Cardiac muscle cell (in vitro differentiated cells and primary cell): ENCODE results near the gene ATP8A1. TPM values are rescaled to one million over a fixed set of nuclear protein-coding genes. Genes with fewer than 3 reads are reported as not detected.
A peak's percentile ranks its signal among the peaks of the same experiment; 100 is the strongest.

ENCODE experiments used
- DNase-seq, 2 donors: peaks; one replicate each; pipeline versions ENCODE4 v3.0.0 to v3.0.0-alpha.2; 2010 to 2017; ENCODE audit warnings: low read depth in 1 of 2, low spot score in 1 of 2
- H3K27ac ChIP-seq: fragments of 200-600 bp; sonication (generic); 2 replicates; pipeline ENCODE4 v1.5.1; 2016
- H3K27me3 ChIP-seq: fragments of 200-600 bp; sonication (generic); 2 replicates; pipeline ENCODE4 v1.6.0; 2016; ENCODE audit warnings: control low read depth
- H3K36me3 ChIP-seq: fragments of 200-600 bp; sonication (generic); 2 replicates; pipeline ENCODE4 v1.5.1; 2016; ENCODE audit warnings: control low read depth
- H3K4me1 ChIP-seq: fragments of 200-600 bp; sonication (generic); 2 replicates; pipeline ENCODE4 v1.8.1; 2017; ENCODE audit warnings: low read depth, mild to moderate bottlenecking, mixed run types
- H3K4me3 ChIP-seq: fragments of 200-600 bp; sonication (generic); 2 replicates; pipeline ENCODE4 v1.5.1; 2016; ENCODE audit warnings: mild to moderate bottlenecking
- H3K9me3 ChIP-seq: fragments of 200-600 bp; sonication (generic); 2 replicates; pipeline ENCODE4 v1.5.1; 2017; ENCODE audit warnings: low read depth, mild to moderate bottlenecking, control low read depth
- polyA plus RNA-seq: library from polyadenylated mRNA; unstranded; fragments of >200 nt; fragmentation: Nextera tagmentation; extraction: Ambion mirVana; gene quantifications from 2 replicates; pipeline ENCODE4 v1.2.1, GENCODE V29; 2016
- total RNA-seq: library from RNA; depleted of rRNA; stranded (reverse); fragments of >200 nt; gene quantifications from 2 replicates; pipeline ENCODE4 v1.2.3, GENCODE V29; 2016
- TF ChIP-seq, protein P1 (sequence below): IDR thresholded peaks from 2 replicates; pipeline ENCODE4 v1.5.1; 2012; ENCODE audit warnings: low read depth, mild to moderate bottlenecking, low read length

ATP8A1 gene
- total and polyA plus RNA-seq, 2 experiments from 2014 or later: 5.0 to 22.7 TPM

DNA sequence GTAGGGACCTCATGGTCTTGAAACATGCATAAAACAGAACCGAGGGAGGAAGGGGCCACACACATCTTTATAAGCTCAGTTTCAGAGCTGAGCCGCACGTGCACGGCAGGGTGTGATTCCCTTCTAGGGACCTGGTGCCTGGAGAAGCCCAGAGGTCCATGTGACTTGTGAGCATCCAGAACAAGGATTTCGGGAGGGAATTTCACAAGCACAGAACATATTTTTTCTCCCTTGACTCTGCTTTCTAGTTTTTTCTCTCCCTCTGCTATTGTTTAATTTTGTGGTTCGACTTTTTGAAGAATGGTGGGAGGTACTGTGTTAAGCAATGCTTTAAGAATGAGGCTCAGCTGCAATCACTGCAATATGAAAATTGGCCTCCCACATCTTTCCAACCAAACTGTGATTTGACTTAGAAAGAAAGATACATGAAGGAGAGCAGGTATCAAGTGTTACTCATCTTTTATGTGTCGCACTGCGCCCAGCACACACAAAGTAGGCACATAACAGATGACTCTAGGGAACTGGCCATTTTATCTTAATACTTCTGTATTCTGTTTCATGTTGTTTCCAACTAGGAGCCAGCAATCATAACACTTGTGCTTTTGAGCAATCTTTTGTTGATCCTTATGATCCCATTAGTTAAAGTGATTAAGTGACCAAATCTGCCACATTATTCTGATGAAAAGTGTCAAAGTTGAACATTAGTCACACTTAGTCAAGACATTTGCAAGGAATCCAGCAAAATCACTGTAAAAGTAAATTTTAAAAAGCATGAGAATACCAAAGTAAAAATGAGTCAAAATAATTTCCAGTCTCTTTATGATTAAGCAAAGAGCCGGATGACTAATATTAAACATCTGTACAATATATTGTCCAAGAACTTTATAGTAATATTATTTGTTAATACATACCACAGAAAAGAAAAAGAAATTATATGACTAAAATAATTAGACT is 173.2 kb downstream of the ATP8A1 start:
- peak in 1 of 2 donors; percentile 62 for DNase-seq
- Histone ChIP-seq H3K4me1 (no peaks in the 10 kb centered on the region), H3K27ac (no peak overlapping the region), H3K4me3 (no peak overlapping the region), H3K9me3 (no peaks in the 10 kb centered on the region), H3K36me3 (no peaks in the 10 kb centered on the region), H3K27me3 (no peaks in the 10 kb centered on the region)
- TF ChIP-seq, protein P1, sequence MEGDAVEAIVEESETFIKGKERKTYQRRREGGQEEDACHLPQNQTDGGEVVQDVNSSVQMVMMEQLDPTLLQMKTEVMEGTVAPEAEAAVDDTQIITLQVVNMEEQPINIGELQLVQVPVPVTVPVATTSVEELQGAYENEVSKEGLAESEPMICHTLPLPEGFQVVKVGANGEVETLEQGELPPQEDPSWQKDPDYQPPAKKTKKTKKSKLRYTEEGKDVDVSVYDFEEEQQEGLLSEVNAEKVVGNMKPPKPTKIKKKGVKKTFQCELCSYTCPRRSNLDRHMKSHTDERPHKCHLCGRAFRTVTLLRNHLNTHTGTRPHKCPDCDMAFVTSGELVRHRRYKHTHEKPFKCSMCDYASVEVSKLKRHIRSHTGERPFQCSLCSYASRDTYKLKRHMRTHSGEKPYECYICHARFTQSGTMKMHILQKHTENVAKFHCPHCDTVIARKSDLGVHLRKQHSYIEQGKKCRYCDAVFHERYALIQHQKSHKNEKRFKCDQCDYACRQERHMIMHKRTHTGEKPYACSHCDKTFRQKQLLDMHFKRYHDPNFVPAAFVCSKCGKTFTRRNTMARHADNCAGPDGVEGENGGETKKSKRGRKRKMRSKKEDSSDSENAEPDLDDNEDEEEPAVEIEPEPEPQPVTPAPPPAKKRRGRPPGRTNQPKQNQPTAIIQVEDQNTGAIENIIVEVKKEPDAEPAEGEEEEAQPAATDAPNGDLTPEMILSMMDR: no peak

GRCh38 chr4:42482516-42483327 is 174.2 kb downstream of the ATP8A1 start:
- Histone ChIP-seq H3K4me3 (no peak overlapping the region), H3K27ac (no peak overlapping the region)

DNA sequence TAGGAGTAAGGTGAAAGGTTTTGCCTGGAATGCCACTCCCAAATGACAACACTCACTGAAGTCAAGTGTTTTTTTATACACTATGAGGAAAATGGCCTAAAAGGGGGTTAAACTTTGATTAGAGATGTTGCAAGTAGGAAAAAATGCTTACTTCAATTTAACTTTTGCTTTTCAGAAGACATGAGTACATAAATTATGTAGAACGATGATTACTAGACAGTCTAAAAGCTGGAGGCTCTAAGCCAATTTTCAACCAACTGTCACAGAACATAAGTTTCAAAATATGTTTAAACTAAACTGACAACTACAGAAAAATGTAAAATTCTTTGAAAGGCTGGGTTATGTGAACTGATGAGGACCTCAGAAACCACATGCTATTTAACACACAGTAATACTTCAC is 176.2 kb downstream of the ATP8A1 start:
- H3K4me1 ChIP-seq: no peaks in the 10 kb centered on the region
- TF ChIP-seq, protein P1: no peak
- no peaks in the 10 kb centered on the region for H3K9me3 ChIP-seq
- no peak overlapping the region for H3K27ac ChIP-seq
- no peak overlapping the region for H3K4me3 ChIP-seq
- no peaks in the 10 kb centered on the region for H3K36me3 ChIP-seq
- no peak for DNase-seq
- no peaks in the 10 kb centered on the region for H3K27me3 ChIP-seq

More at GRCh38 chr4:42482516-42483327, 174.2 kb downstream of the ATP8A1 start:
- no peaks in the 10 kb centered on the region for H3K36me3 ChIP-seq
- DNase-seq: no peak
- TF ChIP-seq, protein P1: no peak
- H3K4me1 ChIP-seq: no peaks in the 10 kb centered on the region
- no peaks in the 10 kb centered on the region for H3K9me3 ChIP-seq
- no peaks in the 10 kb centered on the region for H3K27me3 ChIP-seq

- Histone ChIP-seq H3K27me3 (no peaks in the 10 kb centered on the region), H3K36me3 (no peaks in the 10 kb centered on the region), H3K4me3 (no peak overlapping the region), H3K4me1 (no peaks in the 10 kb centered on the region), H3K9me3 (no peaks in the 10 kb centered on the region), H3K27ac (no peak overlapping the region)
- TF ChIP-seq, protein P1: no peak
- no peak for DNase-seq
Observed at GRCh38 chr4:42480281-42480680, 176.6 kb downstream of the ATP8A1 start.

DNA sequence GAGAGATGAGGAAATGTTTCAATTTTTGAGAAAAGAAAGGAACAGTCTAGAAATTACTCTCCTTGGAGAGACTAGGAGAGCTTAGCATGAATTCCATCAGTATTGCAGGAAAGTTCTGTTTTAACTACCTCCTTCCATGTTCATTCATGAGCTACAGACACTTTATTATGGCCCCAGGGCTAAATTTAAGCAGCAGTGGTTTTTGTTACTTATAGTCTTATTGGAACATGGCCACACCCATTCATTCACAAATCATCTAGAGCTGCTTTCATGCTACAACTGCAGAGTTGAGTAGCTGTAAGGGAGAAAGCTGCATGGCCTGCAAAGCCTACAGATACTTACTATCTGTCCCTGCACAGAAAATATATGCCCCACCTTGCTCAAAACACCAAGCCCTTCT is 178.0 kb downstream of the ATP8A1 start:
- no peak for DNase-seq
- Histone ChIP-seq H3K4me1 (no peaks in the 10 kb centered on the region), H3K36me3 (no peaks in the 10 kb centered on the region), H3K27ac (no peak overlapping the region), H3K4me3 (no peak overlapping the region), H3K27me3 (no peaks in the 10 kb centered on the region), H3K9me3 (no peaks in the 10 kb centered on the region)
- TF ChIP-seq, protein P1: no peak
